HepG2 (cell line): ENCODE measurements around the gene POLR1G. TPM values are rescaled to one million over a fixed set of nuclear protein-coding genes. Genes with fewer than 3 reads are reported as not detected.

Source experiments
- ATAD3A ChIP-seq: sonication (generic); formaldehyde crosslinking; IDR thresholded peaks from 2 replicates; pipeline ENCODE4 v1.4.0; 2020; ENCODE audit warnings: missing genetic modification reagents
- ATF6 ChIP-seq: sonication (generic); formaldehyde crosslinking; conservative IDR thresholded peaks from 2 replicates; pipeline ENCODE4 v1.4.0; 2020; ENCODE audit warnings: missing genetic modification reagents
- FOSL1 ChIP-seq: sonication (generic); formaldehyde crosslinking; IDR thresholded peaks from 2 replicates; pipeline ENCODE4 v1.9.0; 2021; ENCODE audit warnings: missing genetic modification reagents, borderline replicate concordance
- HDAC6 ChIP-seq: fragments of 200-600 bp; sonication (generic); IDR thresholded peaks from 2 replicates; pipeline ENCODE4 v1.7.0; 2017; ENCODE audit warnings: mild to moderate bottlenecking, antibody characterized with exemption, low read length, low read depth
- HOXA9 ChIP-seq: sonication (generic); formaldehyde crosslinking; IDR thresholded peaks from 2 replicates; pipeline ENCODE4 v1.8.1; 2022; ENCODE audit warnings: missing genetic modification reagents, mild to moderate bottlenecking, moderate library complexity, borderline replicate concordance
- MTERF4 ChIP-seq: sonication (generic); formaldehyde crosslinking; IDR thresholded peaks from 2 replicates; pipeline ENCODE4 v1.8.0; 2023; ENCODE audit warnings: mild to moderate bottlenecking, missing genetic modification reagents
- MYPOP ChIP-seq: sonication (generic); formaldehyde crosslinking; IDR thresholded peaks from 2 replicates; pipeline ENCODE4 v1.8.1; 2023; ENCODE audit warnings: mild to moderate bottlenecking, moderate library complexity, missing genetic modification reagents
- NR2F1 ChIP-seq, 2 experiments: fragments of 450-650 bp in 1 of 2; formaldehyde crosslinking in 1 of 2; IDR thresholded peaks; 2 replicates each; pipeline versions ENCODE4 v1.5.0 to v1.6.1; 2016 to 2020; ENCODE audit warnings: mild to moderate bottlenecking in 1 of 2, missing compliant biosample characterization in 1 of 2, missing genetic modification reagents in 1 of 2, moderate library complexity in 1 of 2
- POLR2AphosphoS5 ChIP-seq: IDR thresholded peaks from 2 replicates; pipeline ENCODE4 v1.6.1; 2012; ENCODE audit warnings: low read depth, low read length
- PREB ChIP-seq: sonication (generic); formaldehyde crosslinking; IDR thresholded peaks from 2 replicates; pipeline ENCODE4 v1.4.0; 2020; ENCODE audit warnings: missing genetic modification reagents
- RCOR2 ChIP-seq: IDR thresholded peaks from 2 replicates; pipeline ENCODE4 v1.6.1; 2016; ENCODE audit warnings: missing biosample characterization, missing genetic modification reagents
- SMC3 ChIP-seq: IDR thresholded peaks from 2 replicates; pipeline ENCODE4 v1.6.1; 2011; ENCODE audit warnings: low read length, improper control_type of control experiment
- SRY ChIP-seq: sonication (generic); formaldehyde crosslinking; IDR thresholded peaks from 2 replicates; pipeline ENCODE4 v1.8.0; 2022; ENCODE audit warnings: mild to moderate bottlenecking, missing genetic modification reagents
- TOPORS ChIP-seq: sonication (generic); formaldehyde crosslinking; IDR thresholded peaks from 2 replicates; pipeline ENCODE4 v1.8.0; 2023; ENCODE audit warnings: mild to moderate bottlenecking, missing genetic modification reagents
- ZBTB2 ChIP-seq: sonication (generic); formaldehyde crosslinking; IDR thresholded peaks from 2 replicates; pipeline ENCODE4 v1.8.0; 2022; ENCODE audit warnings: low read depth, missing genetic modification reagents
- ZBTB44 ChIP-seq: sonication (generic); formaldehyde crosslinking; IDR thresholded peaks from 2 replicates; pipeline ENCODE4 v1.4.0; 2020; ENCODE audit warnings: missing genetic modification reagents
- ZNF333 ChIP-seq: sonication (generic); formaldehyde crosslinking; IDR thresholded peaks from 2 replicates; pipeline ENCODE4 v1.4.0; 2020; ENCODE audit warnings: mild to moderate bottlenecking, missing genetic modification reagents, borderline replicate concordance
- ZNF510 ChIP-seq: sonication (generic); formaldehyde crosslinking; IDR thresholded peaks from 2 replicates; pipeline ENCODE4 v1.4.0; 2020; ENCODE audit warnings: low read depth, mild to moderate bottlenecking, missing genetic modification reagents
- ZNF530 ChIP-seq: sonication (generic); formaldehyde crosslinking; IDR thresholded peaks from 2 replicates; pipeline ENCODE4 v1.5.0; 2020; ENCODE audit warnings: low read depth, mild to moderate bottlenecking, missing genetic modification reagents
- ZNF614 ChIP-seq: IDR thresholded peaks from 2 replicates; pipeline ENCODE4 v1.6.1; 2018; ENCODE audit warnings: missing biosample characterization, missing genetic modification reagents, inconsistent platforms, borderline replicate concordance
- ZNF644 ChIP-seq: IDR thresholded peaks from 2 replicates; pipeline ENCODE4 v1.6.1; 2016; ENCODE audit warnings: low read depth
- polyA plus RNA-seq, 8 experiments: library from polyadenylated mRNA; depleted of rRNA in 3 of 8; stranded (reverse) in 7 of 8; unstranded in 1 of 8; fragments of >200 nt; fragmentation: Illumina TruSeq in 4 of 8; extraction: Trizol in 4 of 8; gene quantifications; 2 replicates each; pipeline versions ENCODE4 v1.2.1 to v1.2.3, GENCODE V29; 2011 to 2016; ENCODE audit warnings: low read depth in 4 of 8, missing spikeins in 1 of 8, mixed read lengths in 1 of 8; ENCODE audit not compliant: insufficient read depth in 1 of 8
- total RNA-seq, 5 experiments: library from RNA; depleted of rRNA; stranded (reverse); fragments of >200 nt; fragmentation: Illumina TruSeq; extraction: Trizol; gene quantifications; 2 replicates each; pipeline ENCODE4 v1.2.3, GENCODE V29; 2016; ENCODE audit warnings: low read depth in 1 of 5

Gene POLR1G
- total and polyA plus RNA-seq, 2 of the 13 experiments (the other 11 are each of a cell fraction or from before 2014, with no cell fraction given) = 3.5 to 20.8 TPM

- TF ChIP-seq HOXA9 (CRISPR knock-in tag) = no peak; the same call in 1 of the 2 replicates
- no peak for TF ChIP-seq MYPOP (CRISPR knock-in tag)
- TF ChIP-seq ZBTB2 = no peak
- TF ChIP-seq FOSL1 (CRISPR knock-in tag) = no peak; the same call in 1 of the 2 replicates
- TF ChIP-seq HDAC6 = no peak
- TF ChIP-seq TOPORS (CRISPR knock-in tag) = no peak
- no peak for TF ChIP-seq SMC3
- no peak for TF ChIP-seq ZBTB44
- no peak; the same call in 1 of the 2 replicates for TF ChIP-seq ATF6 (CRISPR knock-in tag)
- no peak for TF ChIP-seq ATAD3A (CRISPR knock-in tag)
- TF ChIP-seq RCOR2 (CRISPR knock-in tag) = no peak
- TF ChIP-seq POLR2AphosphoS5 = peak; percentile 73
- no peak for TF ChIP-seq NR2F1 (CRISPR knock-in tag; IDR thresholded peaks at IDR 0.05)
- no peak for TF ChIP-seq PREB (CRISPR knock-in tag)
- no peak; the same call in 1 of the 2 replicates for TF ChIP-seq SRY (CRISPR knock-in tag)
- TF ChIP-seq ZNF614 (CRISPR knock-in tag) = no peak
- TF ChIP-seq ZNF530 (CRISPR knock-in tag) = no peak
- no peak for TF ChIP-seq ZNF644
- TF ChIP-seq ZNF510 (CRISPR knock-in tag) = no peak
- no peak for TF ChIP-seq MTERF4 (CRISPR knock-in tag)
- no peak; the same call in 1 of the 2 replicates for TF ChIP-seq ZNF333 (CRISPR knock-in tag)
Measured at GRCh38 chr19:45405435-45406225, 814 bp upstream of the POLR1G start (continued).
